ENCODE data around the gene CASZ1.
A peak's percentile ranks its signal among the peaks of the same experiment; 100 is the strongest.

CASZ1 gene

DNA sequence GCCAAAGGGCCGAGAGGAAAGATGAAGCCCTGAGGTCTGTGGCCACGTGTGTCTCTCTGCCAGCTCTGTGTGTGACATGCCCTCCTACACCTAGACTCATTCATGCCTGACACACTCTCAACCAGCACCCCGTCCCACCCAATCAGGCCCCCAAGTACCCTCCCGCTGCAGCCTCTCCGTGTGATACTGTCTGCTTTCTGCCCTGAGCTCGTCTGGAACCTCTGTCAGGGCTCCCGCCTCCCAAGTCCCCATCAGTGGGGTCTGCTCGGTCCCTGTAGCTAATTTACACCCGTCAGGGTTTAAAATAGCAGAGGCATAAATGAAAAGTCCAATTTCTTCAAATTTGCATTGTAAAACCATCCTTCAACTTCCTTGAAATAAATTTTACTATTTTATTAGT is 20.7 kb downstream of the CASZ1 start:
- no peak for DNase-seq (ENCODE audit: low read depth)

GRCh38 chr1:10774615-10775310 is 21.7 kb downstream of the CASZ1 start:
- no peak for DNase-seq (ENCODE audit: low read depth)

DNA sequence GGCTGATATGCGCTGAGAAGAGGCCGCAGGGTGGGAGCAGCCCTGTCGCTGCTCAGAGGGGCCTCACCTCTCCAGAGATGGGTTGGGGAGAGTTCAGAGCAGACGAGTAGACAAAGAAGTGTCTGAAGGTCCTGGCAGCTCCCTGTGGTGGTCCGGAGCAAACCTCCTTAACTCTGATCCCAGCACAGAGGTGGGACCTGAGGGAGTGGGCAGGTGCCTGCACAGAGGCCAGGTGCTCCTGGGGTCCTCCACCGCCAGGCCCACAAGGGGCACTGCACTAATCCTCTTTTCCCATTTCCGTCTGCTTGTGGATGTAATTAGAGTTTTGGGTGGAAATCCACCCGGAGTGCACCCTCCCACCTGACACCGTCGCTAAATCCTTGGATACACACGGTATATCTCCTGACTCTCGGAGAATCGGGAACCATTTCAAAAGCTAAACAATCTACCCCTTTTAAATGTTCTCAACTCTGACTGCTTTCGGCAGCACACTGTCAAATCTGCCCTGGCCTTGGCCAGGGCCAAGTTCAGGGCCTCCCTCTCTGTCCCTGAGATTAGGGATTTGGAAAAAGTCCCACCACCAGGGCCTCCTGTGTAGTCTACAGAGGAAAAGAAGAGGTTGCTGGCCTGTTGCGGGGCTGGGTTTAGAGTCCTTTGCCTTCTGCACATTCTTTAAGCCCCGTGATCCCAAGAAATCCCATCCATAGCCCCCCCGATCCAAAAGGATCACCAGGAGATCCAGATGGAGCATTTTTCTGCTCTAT is 22.4 kb downstream of the CASZ1 start:
- DNase-seq (ENCODE audit: low read depth), result no peak

DNA sequence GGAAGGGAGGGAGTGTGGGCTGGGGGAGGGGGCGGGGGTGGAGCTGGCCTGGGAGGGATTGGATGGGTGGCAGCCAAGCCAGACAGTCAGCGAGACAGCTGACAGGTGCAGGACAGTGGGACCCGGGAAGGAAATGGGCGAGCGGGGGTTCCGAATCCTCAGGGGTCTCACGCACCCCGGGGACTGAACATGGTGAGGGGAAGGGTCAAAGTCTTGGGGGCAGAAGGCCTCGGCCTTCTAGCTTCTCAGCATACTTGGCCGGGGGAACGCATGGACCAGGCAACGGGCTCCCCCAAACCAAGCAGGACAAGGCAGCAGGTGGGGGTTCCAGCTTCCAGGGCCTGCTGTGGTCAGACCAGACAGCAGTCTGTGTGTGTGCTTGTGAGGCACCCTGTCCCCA is 23.1 kb downstream of the CASZ1 start:
- no peak for DNase-seq (ENCODE audit: low read depth)

DNA sequence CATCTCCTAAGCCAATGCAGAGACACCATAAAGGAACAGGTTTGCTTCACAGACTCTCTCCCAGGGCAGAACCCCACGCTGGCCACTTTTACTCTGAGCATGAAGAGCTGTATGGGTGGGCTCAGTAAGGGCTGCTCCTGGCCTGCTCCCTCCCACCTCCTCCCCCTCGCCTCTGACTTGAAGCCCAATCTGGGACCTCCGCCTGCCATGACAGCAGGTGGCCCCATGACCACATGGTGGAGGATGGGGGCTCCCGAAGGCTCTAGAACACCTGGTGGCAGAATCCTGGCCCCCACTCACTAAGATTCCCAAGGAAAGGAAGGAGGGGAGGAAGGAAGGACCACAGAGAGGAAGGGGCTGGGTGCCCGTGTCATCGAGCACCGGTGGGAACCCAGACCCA is 23.7 kb downstream of the CASZ1 start:
- DNase-seq (ENCODE audit: low read depth), result no peak

GRCh38 chr1:10771789-10772188 is 24.7 kb downstream of the CASZ1 start:
- no peak for DNase-seq (ENCODE audit: low read depth)

DNA sequence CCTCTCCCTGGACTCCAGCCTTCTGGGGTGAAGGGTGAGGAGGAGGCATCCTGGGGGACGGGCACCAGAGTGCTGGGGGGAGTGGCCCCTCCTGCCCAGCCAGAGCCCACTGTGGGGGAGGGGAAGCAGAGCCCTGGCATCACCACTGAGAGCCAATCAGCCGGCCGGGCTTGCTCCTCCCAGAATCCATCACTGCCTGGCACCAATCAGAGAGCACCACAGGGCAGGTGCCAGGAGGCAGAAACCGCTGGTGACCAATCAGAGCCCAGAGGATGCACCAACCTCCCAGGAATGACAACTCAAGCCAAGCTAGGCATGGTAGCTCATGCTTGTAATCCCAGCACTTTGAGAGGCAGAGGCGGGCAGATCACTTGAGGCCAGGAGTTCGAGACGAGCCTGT is 27.9 kb downstream of the CASZ1 start:
- DNase-seq (ENCODE audit: low read depth), result no peak

- DNase-seq (ENCODE audit: low read depth), result no peak
Measured at GRCh38 chr1:10767282-10767681, 29.2 kb downstream of the CASZ1 start.

DNA sequence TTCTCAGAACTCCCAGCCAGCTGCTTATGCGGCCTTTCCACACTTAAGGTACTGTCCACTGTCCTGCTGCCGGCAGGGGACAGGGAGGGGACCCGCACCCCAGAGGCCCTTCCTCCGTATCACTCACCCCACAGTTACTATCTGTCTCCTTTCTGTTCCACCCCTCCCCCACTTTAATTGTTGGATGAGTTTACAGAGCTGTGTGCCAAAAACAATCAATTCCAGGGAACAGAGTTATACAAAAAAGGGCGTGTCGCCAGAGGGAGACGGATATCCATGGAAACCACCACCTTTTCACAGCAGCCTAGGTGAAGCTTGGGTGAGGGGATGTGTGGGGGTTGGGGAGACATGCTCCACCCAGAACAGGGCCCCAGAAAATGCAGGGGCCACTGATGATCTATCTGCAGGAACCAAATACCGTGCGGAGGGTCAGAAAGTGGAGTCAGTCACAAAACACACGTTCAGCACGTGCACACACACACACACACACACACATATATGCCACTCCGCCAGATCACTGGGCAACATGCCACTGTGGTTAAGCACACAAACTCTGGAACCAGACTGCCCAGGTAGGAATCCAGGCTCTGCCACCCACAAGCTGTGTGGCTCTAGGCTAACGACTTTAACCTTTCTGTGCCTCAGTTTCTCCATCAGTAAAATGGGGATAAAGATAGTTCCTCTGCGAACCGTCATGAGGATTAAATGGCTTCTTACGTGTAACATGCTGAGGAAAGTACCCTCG is 30.5 kb downstream of the CASZ1 start:
- DNase-seq (ENCODE audit: low read depth), result no peak

GRCh38 chr1:10765304-10765703 is 31.1 kb downstream of the CASZ1 start:
- DNase-seq (ENCODE audit: low read depth), result no peak

GRCh38 chr1:10764296-10764798 is 32.1 kb downstream of the CASZ1 start:
- no peak for DNase-seq (ENCODE audit: low read depth)

DNA sequence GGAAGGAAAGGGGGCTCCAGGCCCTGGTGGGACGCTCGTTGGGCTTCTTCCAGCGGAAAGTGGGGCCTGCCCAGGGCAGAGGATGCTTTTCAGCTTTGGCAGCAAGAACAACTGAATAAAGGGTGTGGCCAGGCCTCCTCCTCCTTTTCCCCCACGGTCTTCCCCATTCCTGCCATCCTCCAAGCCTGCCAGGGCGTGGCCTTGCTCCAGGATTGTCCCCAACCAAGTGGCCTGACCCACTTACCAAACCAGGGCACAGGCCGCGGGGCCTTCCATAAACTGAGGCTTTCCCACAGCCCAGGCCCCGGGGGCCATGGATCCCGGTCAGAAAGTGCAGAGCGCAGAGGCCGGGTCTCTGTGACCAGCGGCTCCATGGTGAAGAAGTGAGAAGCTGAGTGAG is 33.6 kb downstream of the CASZ1 start:
- DNase-seq (ENCODE audit: low read depth), result no peak

- DNase-seq (ENCODE audit: low read depth), result no peak
Measured at GRCh38 chr1:10762153-10762523, 34.3 kb downstream of the CASZ1 start.

DNA sequence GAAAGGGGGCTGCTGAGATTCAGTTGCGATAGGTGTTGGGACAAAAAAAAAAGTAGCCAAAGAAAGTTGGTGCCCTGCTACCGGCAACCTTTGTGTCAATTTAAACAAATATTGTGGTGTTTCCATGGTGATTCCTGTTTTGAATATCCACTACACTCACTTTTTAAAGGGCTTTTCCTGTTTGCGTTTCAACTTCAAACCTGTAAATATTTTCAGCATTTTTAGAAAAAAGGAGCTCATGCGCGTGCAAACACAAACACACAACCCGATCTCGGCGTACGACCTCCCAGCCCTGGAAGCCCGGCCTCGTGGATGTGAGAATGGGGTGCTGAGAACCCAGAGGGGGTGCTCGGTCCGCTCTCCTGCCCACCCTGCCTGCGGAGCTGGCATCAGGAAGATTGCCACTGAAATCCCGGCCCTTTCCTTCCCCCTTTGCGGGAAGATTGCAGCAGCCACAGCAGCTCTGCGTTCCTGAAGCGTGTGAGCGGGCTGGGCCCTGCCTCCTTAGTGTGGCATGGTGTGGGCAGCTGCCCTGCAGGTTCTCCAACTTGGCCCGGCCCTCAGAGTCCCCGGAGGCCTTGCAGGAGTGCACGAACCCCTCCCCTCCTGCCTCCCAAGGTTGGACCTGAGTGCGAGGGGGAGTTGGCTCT is 34.8 kb downstream of the CASZ1 start:
- DNase-seq (ENCODE audit: low read depth), result no peak

GRCh38 chr1:10760566-10761502 is 35.6 kb downstream of the CASZ1 start:
- no peak for DNase-seq (ENCODE audit: low read depth)

GRCh38 chr1:10759413-10760200 is 36.8 kb downstream of the CASZ1 start:
- no peak for DNase-seq (ENCODE audit: low read depth)

DNA sequence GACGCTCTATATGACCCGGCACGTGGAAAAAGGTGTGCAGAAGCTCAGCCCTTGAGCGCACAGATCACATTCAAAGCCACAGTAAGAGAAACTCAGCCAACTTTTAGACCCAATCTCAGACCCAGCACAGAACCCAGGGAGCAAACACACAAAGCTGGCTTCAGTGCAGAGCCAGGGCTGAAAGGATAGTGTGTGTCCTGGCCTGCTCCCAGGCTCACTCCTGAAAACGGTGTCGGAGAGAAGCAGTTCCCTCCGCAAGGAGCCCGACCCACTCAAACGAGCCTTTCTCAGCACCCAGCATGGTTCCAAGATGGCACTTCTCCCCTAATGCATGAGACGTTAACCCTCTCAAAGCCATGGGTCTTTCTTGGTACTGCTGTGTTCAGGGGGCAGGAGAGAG is 39.6 kb downstream of the CASZ1 start:
- DNase-seq (ENCODE audit: low read depth), result no peak

DNA sequence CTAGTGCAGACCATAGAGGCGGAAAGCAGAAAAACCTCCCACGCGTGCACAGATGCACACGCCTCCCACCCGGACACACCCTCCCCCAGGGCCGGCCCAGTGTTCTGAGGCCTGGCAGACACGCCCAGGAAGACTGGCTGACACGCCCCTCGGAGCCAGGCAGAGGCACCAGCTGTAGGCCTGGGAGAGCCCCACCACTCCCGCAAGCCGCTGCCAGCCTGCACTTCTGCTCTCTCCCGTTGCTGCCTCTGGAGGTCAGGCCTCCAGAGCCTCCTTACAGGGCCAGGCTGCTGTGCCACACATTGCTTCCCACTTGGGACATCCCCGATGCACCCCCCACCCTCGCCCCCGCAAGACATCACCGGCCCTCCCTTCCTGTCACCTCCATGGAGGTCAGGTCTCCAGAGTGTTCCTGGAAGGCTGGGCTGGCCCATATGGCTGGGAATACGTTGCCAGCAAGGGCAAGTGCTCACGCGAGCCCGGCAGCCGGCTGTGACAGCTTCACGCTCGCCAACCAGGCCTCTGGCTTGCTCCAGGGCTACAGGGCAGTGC is 40.4 kb downstream of the CASZ1 start:
- DNase-seq (ENCODE audit: low read depth), result peak; percentile 15

- no peak for DNase-seq (ENCODE audit: low read depth)
Measured at GRCh38 chr1:10754568-10755329, 41.7 kb downstream of the CASZ1 start.
